H1 (cell line): ENCODE measurements around the gene MORC4. TPM values are rescaled to one million over a fixed set of nuclear protein-coding genes. Genes with fewer than 3 reads are reported as not detected.

Experiments used
- ASH2L ChIP-seq: fragments of 200-600, 300-600 bp; sonication (generic); IDR thresholded peaks from one replicate; pipeline ENCODE4 v1.7.1; 2017; ENCODE audit warnings: low read length
- BACH1 ChIP-seq: IDR thresholded peaks from 2 replicates; pipeline ENCODE4 v1.6.1; 2012; ENCODE audit warnings: low read length, improper control_type of control experiment
- CBX5 ChIP-seq: fragments of 300-800, 300-1000 bp; sonication (generic); IDR thresholded peaks from 2 replicates; pipeline ENCODE4 v1.7.1; 2016; ENCODE audit warnings: antibody characterized with exemption, low read length, low read depth
- CHD2 ChIP-seq: IDR thresholded peaks from 2 replicates; pipeline ENCODE4 v1.6.1; 2012; ENCODE audit warnings: low read length, improper control_type of control experiment
- MAX ChIP-seq: IDR thresholded peaks from 2 replicates; pipeline ENCODE4 v1.6.1; 2012; ENCODE audit warnings: inconsistent platforms
- NANOG ChIP-seq: IDR thresholded peaks from 2 replicates; pipeline ENCODE4 v1.6.1; 2011; ENCODE audit warnings: low read length, low read depth, mild to moderate bottlenecking, inconsistent platforms; ENCODE audit not compliant: insufficient read depth, poor library complexity, severe bottlenecking
- TEAD4 ChIP-seq: IDR thresholded peaks from 2 replicates; pipeline ENCODE4 v1.6.1; 2012; ENCODE audit warnings: low read depth, low read length, inconsistent platforms, mixed read lengths
- polyA plus RNA-seq, 7 experiments: library from polyadenylated mRNA; depleted of rRNA in 3 of 7; stranded (reverse) in 5 of 7; unstranded in 2 of 7; fragments of >200 nt in 5 of 7; fragments of 200-250 nt in 2 of 7; gene quantifications; 1 replicate in 5 of 7; 2 replicates in 1 of 7; 4 replicates in 1 of 7; pipeline versions ENCODE4 v1.2.1 to v1.2.3, GENCODE V29; 2011 to 2013; ENCODE audit warnings: missing spikeins in 2 of 7, mixed read lengths in 2 of 7
- total RNA-seq: library from RNA; stranded (reverse); fragmentation: NEBNext Ultra II Directional; extraction: Animal tissue kit (Norgen Biotek cat#: 25700); gene quantifications from 2 replicates; pipeline ENCODE4 v1.2.1, GENCODE V29; 2021

Gene MORC4
- total and polyA plus RNA-seq, 2 of the 8 experiments (the other 6 are each of a cell fraction or from before 2014, with no cell fraction given), result 1.4 to 2.5 TPM

- TF ChIP-seq NANOG, result no peak
- TF ChIP-seq TEAD4, result no peak
- TF ChIP-seq ASH2L, result no peak
- no peak for TF ChIP-seq CBX5
- no peak for TF ChIP-seq MAX
- no peak for TF ChIP-seq BACH1
- no peak for TF ChIP-seq CHD2
Measured at GRCh38 chrX:106952089-106952488, 47.9 kb downstream of the MORC4 start (continued).
